ENCODE results near the gene GOLGA6A.
"Not testable (repeated sequence)": the region's sequence is repeated elsewhere in the genome, so short reads cannot be mapped to it uniquely, and the experiment has no call there.

GOLGA6A gene

DNA sequence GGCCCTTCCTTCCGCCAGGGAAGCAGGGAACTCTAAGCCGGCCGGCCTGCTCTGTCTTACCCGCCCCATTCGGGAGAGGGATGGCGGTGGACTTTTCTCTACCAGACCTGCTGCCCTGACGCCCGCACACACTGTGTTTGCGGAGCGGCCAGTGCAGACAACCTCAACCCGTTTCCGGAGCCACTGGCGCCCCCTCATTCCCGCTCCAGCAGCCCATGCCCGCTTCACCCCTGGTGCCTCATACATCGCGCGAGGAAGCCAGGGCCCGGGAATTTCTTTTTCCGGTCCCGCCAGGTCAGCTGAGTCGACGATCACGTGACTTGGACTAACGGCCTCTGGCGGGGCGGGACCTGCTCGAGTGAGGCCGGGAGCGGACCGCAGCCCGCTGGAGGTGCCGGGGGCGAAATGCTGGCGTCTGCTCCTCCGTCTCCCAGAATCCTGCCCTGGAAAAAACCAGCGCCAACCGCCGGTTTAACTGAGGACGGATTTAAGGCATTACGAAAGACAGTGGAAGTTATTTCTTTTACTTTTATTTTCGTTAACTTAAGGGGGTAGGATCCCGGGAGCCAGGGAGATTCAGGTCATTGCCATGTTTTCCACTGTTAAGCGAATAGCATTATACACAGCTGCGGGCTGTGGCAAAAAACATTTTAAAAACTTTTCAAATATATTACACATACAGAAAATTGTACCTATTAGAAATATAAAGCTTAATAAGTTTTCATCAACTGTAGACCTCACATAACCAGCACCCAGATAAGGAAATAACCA is 17.8 kb upstream of the GOLGA6A start:
- FAIRE-seq: not testable (repeated sequence)

- not testable (repeated sequence) for FAIRE-seq
These were observed 14.6 kb upstream of the GOLGA6A start for GRCh38 chr15:74096753-74097474.

DNA sequence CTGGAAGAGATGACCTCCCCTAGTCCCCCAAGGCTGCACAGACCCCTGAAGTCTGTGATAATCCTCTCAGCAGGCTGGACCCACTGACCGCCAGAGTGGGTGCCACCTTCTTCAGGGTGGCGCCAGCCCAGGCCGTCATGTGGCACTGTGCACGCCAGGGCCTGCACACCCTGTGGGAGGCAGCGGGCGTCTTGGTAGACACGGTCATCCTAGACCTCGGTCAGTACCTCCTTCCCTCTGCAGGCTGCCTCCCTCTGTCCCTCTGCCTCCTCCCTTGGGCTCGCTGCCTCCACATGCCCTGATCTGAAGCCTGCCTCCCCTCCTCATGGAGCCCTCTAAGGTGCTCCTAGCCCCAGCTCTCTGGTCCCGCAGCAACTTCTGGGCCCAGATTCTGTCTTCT is 13.3 kb upstream of the GOLGA6A start:
- FAIRE-seq: not testable (repeated sequence)

DNA sequence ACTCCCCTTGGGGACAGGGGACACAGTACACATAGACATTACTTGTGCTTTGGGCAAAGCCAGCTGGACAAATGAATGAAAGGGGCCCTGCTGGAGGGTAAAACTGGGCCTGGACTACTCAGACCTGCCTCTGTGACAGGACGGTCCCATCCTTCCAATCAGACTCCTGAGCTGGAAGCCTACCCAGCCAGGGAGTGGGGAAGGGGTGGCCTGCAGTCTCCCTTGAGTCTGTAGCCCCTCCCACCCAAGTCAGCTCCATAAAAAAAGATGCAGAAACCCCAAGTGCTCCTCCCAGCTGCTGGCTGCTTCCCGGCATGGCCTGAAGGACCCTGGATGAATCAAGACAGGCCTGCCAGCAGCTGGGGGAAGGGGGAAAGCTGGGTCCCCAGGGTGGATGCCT is 12.2 kb upstream of the GOLGA6A start:
- not testable (repeated sequence) for FAIRE-seq

DNA sequence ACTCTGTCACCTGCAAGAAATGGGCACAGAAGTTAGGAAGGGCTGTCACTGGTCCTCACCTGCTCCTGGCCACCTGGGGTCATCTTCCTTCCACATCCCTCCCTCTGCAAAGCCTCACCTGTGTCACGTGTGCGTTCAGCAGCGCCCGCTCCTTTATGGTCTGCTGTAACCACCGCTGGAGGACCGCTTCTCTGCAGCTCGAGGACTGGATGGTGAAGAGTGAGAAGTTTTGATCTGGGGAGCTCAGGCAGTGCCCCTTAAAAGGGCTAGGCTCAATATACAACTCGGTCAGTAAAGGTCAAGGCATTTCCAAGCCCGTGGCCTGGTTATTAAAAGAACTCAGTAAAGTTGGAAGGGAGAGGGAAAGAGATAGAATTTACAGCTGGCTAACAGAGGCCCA is 6.6 kb downstream of the GOLGA6A start:
- FAIRE-seq: not testable (repeated sequence)

DNA sequence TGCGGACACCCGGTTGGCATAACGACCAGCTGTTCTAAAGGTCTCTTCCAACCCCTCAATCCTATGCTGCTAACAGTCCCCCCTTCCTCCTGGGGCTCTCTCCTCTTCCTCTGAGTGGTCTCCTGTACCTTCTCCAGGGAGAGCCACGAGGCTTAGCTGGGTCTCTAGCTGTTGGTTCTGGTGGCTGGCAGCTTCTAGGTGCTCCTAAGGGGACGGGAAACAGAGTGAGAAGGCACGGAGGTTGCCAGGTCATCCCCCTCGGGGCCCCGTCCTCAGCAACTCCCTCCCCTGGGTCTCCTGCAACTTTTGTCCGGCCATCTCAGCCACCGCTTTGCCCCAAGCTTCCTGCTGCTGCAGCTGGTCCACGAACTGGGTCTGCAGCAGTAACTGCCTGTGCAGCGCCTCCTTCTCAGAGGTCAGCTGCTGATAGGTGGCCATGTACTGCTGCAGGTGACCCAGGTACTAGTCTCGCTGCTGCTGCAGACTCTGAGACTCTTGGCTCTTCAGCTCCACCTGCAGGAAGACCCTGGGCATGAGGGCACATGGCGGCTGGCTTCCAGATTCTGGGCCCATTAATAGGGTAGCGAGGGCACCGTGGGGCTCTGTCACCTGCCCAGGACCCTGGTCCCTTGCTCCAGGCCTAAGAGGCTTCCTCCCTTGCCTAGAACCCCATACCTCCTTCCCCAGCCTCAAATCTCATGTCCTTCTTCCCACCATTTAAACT is 9.6 kb downstream of the GOLGA6A start:
- FAIRE-seq: not testable (repeated sequence)

GRCh38 chr15:74072132-74072531 is 10.2 kb downstream of the GOLGA6A start:
- not testable (repeated sequence) for FAIRE-seq

GRCh38 chr15:74071645-74072044 is 10.7 kb downstream of the GOLGA6A start:
- FAIRE-seq: not testable (repeated sequence)

DNA sequence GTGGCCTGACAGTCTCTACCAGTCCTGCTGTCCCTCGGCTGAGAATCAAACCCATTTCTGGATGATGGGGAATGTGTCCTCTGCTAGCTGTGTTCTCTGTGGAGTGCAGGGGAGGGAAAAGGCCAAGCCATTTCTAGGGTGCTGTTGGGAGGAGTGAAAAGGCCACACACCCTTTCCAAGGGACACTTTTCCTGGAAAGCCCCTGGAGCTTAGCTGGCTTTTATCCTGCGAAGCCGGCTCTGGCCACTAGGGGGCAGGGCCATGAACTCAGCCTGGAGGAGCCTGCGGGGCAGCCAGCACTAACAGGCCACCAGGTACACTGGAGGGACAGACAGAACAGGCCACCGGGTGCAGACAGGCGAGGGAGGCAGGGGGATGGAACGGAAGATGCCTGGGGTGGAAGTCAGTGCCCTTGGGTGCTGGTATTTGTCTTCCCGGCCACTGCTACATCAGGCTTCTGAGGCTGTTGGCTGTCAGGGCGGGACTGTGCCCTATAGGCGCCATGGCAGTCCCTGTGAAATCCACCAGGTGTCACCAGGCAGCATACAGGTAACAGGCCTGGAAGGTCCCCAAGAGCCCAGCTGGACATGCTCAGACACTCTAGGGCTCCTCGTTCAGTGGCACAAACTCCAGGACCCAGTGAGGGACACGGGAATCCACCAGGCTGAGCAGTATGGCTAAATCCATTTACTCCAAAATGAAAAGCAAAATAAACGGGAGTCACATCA is 16.5 kb downstream of the GOLGA6A start:
- not testable (repeated sequence) for FAIRE-seq

GRCh38 chr15:74064822-74065221 is 17.5 kb downstream of the GOLGA6A start:
- not testable (repeated sequence) for FAIRE-seq

GRCh38 chr15:74064183-74064582 is 18.2 kb downstream of the GOLGA6A start:
- not testable (repeated sequence) for FAIRE-seq

DNA sequence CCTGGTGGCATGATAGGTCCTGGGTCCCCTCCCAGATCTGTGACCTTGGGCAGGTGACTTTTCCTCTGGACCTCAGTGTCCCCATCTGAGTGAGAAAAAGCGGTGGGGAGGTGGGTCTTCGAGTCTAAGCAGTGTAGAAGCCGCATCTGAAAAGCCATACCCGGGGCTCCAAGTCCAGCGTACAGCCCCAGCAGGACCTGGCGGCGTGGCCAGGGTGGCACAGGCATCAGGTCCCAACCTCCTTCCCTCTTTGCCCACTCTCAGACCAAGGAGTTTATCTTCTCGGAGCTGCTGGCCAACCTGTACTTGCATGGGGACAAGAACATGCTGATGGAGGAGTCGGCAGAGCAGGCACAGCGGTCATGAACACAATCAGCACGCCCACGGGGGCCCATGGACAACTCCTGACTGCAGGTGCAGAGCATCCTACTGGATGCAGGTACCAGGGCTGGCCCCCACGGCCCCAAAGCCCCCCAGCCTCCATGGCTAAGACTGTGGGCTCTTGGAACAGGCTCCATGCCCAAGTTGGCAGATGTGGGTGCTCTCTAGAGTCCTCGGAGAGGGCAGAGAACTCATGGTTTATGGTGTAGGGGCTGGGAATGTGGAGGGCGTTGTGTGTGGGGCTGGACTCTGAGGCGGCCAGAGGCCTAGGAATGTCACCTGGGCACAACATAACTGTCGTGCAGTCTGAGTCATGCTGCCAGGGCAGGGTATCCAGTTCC is 18.8 kb downstream of the GOLGA6A start:
- not testable (repeated sequence) for FAIRE-seq

GRCh38 chr15:74062671-74063070 is 19.7 kb downstream of the GOLGA6A start:
- no peak for FAIRE-seq

- FAIRE-seq: no peak
These were observed 20.1 kb downstream of the GOLGA6A start for GRCh38 chr15:74062236-74062635.

GRCh38 chr15:74060251-74060650 is 22.1 kb downstream of the GOLGA6A start:
- no peak for FAIRE-seq

GRCh38 chr15:74059050-74059833 is 23.1 kb downstream of the GOLGA6A start:
- FAIRE-seq: not testable (repeated sequence)

DNA sequence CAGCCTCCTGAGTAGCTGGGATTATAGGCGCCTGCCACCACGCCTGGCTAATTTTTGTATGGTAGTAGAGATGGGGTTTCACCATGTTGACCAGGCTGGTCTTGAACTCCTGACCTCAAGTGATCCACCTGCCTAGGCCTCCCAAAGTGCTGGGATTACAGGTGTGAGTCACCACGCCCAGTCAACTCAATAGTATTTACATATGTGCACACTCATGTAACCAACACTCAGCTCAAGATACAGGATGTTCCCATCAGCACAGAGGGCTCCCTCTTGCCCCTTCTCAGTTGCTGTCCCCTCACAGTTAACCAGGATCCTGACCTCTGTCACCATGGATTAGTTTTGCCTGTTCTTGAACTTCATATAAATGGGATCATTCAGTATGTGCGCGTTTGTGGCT is 26.0 kb downstream of the GOLGA6A start:
- FAIRE-seq: not testable (repeated sequence)

- no peak for FAIRE-seq
These were observed 26.5 kb downstream of the GOLGA6A start for GRCh38 chr15:74055804-74056203.

DNA sequence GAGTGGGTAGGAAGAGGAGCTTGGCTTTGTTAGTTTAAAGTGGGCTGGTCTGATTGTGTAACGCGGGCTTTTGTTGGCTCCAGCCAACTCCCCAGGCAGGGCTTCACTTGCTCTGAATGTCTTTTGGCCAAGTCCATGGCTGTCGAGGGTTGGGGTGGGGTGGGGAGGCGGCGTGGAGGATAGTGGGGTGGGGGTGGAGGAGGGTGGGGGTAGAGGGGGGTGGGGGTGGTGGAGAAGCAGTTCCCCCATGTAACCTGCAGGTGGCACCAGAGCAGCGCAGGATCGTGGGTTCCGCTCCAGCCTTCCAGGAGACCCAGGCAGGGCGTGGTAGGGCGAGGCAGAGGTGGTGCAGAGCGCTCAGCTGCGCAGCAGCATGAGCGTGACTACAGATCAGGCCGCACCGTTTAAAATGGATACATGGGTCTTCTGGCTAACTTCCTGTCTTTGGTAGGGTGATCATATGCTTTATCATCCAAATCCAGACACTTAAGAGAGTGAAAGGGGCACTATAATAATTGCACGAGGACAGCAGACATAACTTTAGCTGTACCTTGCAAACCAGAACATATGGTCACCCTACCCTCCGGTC is 28.3 kb downstream of the GOLGA6A start:
- no peak for FAIRE-seq

DNA sequence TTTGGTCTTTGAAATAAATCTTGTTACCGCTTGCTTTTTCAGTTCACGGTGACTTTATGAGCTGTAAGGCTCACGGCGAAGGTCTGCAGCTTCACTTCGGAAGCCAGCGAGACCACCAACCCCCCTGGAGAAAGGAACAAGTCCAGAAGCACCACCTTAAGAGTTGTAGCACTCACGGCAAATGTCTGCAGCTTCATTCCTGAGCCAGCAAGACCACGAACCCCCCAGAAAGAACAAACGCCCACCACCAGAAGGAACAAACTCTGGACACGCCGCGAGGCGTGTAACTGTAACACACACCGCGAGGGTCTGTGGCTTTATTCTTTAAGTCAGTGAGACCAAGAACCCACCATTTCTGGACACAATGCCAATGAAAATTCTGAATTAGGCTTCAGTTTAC is 28.8 kb downstream of the GOLGA6A start:
- no peak for FAIRE-seq
